Astrocyte (in vitro differentiated cells and primary cell): ENCODE measurements around the gene PKHD1. TPM values are rescaled to one million over a fixed set of nuclear protein-coding genes. Genes with fewer than 3 reads are reported as not detected.

Source experiments
- DNase-seq: peaks from one replicate; pipeline ENCODE4 v3.0.0-alpha.2; 2010; ENCODE audit warnings: low read depth
- FAIRE-seq: peaks from 2 replicates; lab custom pipeline; 2011; peaks lifted over from hg19 to GRCh38; lab: Jason Lieb, UNC
- H2AFZ ChIP-seq: 2 replicates; pipeline ENCODE4 v1.6.0; 2012; ENCODE audit warnings: low read depth, low read length, inconsistent platforms
- H3K27ac ChIP-seq: 2 replicates; pipeline ENCODE4 v1.5.1; 2011; ENCODE audit warnings: low read depth, low read length, inconsistent platforms
- H3K27me3 ChIP-seq: 2 replicates; pipeline ENCODE4 v1.6.0; 2011; ENCODE audit warnings: low read length, inconsistent platforms; ENCODE audit not compliant: insufficient read depth
- H3K36me3 ChIP-seq: 2 replicates; pipeline ENCODE4 v1.5.1; 2011; ENCODE audit warnings: low read length, inconsistent platforms; ENCODE audit not compliant: insufficient read depth
- H3K4me1 ChIP-seq: 2 replicates; pipeline ENCODE4 v1.5.1; 2011; ENCODE audit warnings: low read length, inconsistent platforms; ENCODE audit not compliant: insufficient read depth
- H3K4me2 ChIP-seq: 2 replicates; pipeline ENCODE4 v1.6.0; 2012; ENCODE audit warnings: low read length, inconsistent platforms
- H3K4me3 ChIP-seq: 2 replicates; pipeline ENCODE4 v1.5.1; 2011; ENCODE audit warnings: low read depth, mild to moderate bottlenecking, low read length, inconsistent platforms; ENCODE audit not compliant: insufficient read depth
- H3K79me2 ChIP-seq: 2 replicates; pipeline ENCODE4 v1.6.0; 2012; ENCODE audit warnings: mild to moderate bottlenecking, low read length, inconsistent platforms; ENCODE audit not compliant: insufficient read depth
- H3K9ac ChIP-seq: 2 replicates; pipeline ENCODE4 v1.6.0; 2012; ENCODE audit warnings: mild to moderate bottlenecking, low read length, inconsistent platforms
- H3K9me3 ChIP-seq: 2 replicates; pipeline ENCODE4 v1.5.1; 2012; ENCODE audit warnings: low read depth, mild to moderate bottlenecking, low read length, inconsistent platforms; ENCODE audit not compliant: insufficient read depth
- H4K20me1 ChIP-seq: 2 replicates; pipeline ENCODE4 v1.6.0; 2012; ENCODE audit warnings: low read length, inconsistent platforms; ENCODE audit not compliant: insufficient read depth
- H3K27ac Mint-ChIP-seq: one replicate; pipeline ENCODE4 v1.8.0; 2021; ENCODE audit warnings: mild to moderate bottlenecking, mixed read lengths; ENCODE audit not compliant: unreplicated experiment
- H3K27me3 Mint-ChIP-seq: one replicate; pipeline ENCODE4 v1.8.0; 2021; ENCODE audit warnings: low read depth, mixed read lengths; ENCODE audit not compliant: unreplicated experiment
- H3K36me3 Mint-ChIP-seq: one replicate; pipeline ENCODE4 v1.8.0; 2021; ENCODE audit warnings: low read depth, mixed read lengths; ENCODE audit not compliant: unreplicated experiment
- H3K4me1 Mint-ChIP-seq: one replicate; pipeline ENCODE4 v1.8.0; 2021; ENCODE audit warnings: low read depth, mixed read lengths; ENCODE audit not compliant: unreplicated experiment
- H3K4me3 Mint-ChIP-seq: one replicate; pipeline ENCODE4 v1.8.0; 2021; ENCODE audit warnings: mild to moderate bottlenecking, moderate library complexity, mixed read lengths; ENCODE audit not compliant: unreplicated experiment
- H3K9me3 Mint-ChIP-seq: one replicate; pipeline ENCODE4 v1.8.0; 2021; ENCODE audit warnings: mild to moderate bottlenecking, mixed read lengths; ENCODE audit not compliant: unreplicated experiment
- CTCF ChIP-seq: IDR thresholded peaks from 2 replicates; pipeline ENCODE4 v1.5.1; 2011; ENCODE audit warnings: low read depth, mild to moderate bottlenecking, inconsistent platforms, low read length, moderate library complexity; ENCODE audit not compliant: insufficient read depth
- EZH2 ChIP-seq: IDR thresholded peaks from 2 replicates; pipeline ENCODE4 v1.6.1; 2012; ENCODE audit warnings: mild to moderate bottlenecking, low read length, inconsistent platforms; ENCODE audit not compliant: insufficient read depth
- total RNA-seq: library from RNA; stranded (reverse); gene quantifications from 2 replicates; pipeline ENCODE4 v1.2.1, GENCODE V29; 2021

Gene PKHD1
- total RNA-seq, 1 donor from 2014 or later = 0.16 TPM

GRCh38 chr6:51753635-51754034 lies 333.8 kb downstream of the PKHD1 start:
- H3K27me3 Mint-ChIP-seq = no peaks in the 10 kb centered on the region
- Histone ChIP-seq H3K4me2 (no peak overlapping the region), H3K27me3 (no peaks in the 10 kb centered on the region), H3K4me1 (no peaks in the 10 kb centered on the region), H2AFZ (no peak overlapping the region), H3K36me3 (no peaks in the 10 kb centered on the region), H4K20me1 (no peaks in the 10 kb centered on the region), H3K4me3 (no peak overlapping the region), H3K27ac (no peak overlapping the region), H3K9ac (no peak overlapping the region), H3K9me3 (peaks cover 2% of the 10 kb centered on the region), H3K79me2 (no peaks in the 10 kb centered on the region)
- no peaks in the 10 kb centered on the region for H3K36me3 Mint-ChIP-seq
- no peaks in the 10 kb centered on the region for H3K9me3 Mint-ChIP-seq
- no peak overlapping the region for H3K4me3 Mint-ChIP-seq
- H3K27ac Mint-ChIP-seq = no peak overlapping the region
- TF ChIP-seq EZH2 (no peak), CTCF (no peak)
- H3K4me1 Mint-ChIP-seq = no peaks in the 10 kb centered on the region
- DNase-seq (no peak), FAIRE-seq (no peak)

GRCh38 chr6:51743999-51744398 lies 343.4 kb downstream of the PKHD1 start:
- no peaks in the 10 kb centered on the region for H3K4me1 Mint-ChIP-seq
- FAIRE-seq (no peak), DNase-seq (no peak)
- H3K36me3 ChIP-seq = no peaks in the 10 kb centered on the region
- peaks cover 3% of the 10 kb centered on the region for H3K9me3 ChIP-seq
- no peaks in the 10 kb centered on the region for H3K36me3 Mint-ChIP-seq
- H2AFZ ChIP-seq = no peak overlapping the region
- H3K79me2 ChIP-seq = no peaks in the 10 kb centered on the region
- peaks cover 2% of the 10 kb centered on the region for H3K27me3 Mint-ChIP-seq
- H3K4me3 ChIP-seq = no peak overlapping the region
- no peak overlapping the region for H3K4me3 Mint-ChIP-seq
- H3K9ac ChIP-seq = no peak overlapping the region
- no peaks in the 10 kb centered on the region for H3K27me3 ChIP-seq
- H4K20me1 ChIP-seq = no peaks in the 10 kb centered on the region
- H3K4me1 ChIP-seq = no peaks in the 10 kb centered on the region
- TF ChIP-seq EZH2 (no peak), CTCF (no peak)
- no peak overlapping the region for H3K4me2 ChIP-seq
- no peak overlapping the region for H3K27ac Mint-ChIP-seq
- no peaks in the 10 kb centered on the region for H3K9me3 Mint-ChIP-seq
- H3K27ac ChIP-seq = no peak overlapping the region

DNA sequence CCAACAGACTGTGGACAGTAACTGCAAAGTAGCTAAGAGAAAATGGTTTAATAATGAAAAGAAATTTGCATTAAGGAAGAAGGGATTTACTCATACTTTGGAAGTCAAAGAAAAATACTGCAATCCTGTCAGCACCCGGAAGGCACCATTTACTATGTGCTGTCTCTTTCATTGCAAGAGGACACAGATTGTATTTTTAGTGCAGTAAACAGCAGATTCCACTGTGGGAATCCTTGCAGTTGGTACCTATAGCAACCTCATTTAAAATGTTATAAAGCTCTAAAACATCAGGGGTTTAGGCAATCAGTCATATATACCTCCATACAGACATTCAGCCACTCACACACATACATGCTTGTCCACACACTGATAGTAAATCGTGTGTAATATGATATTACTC lies 346.8 kb downstream of the PKHD1 start:
- DNase-seq (no peak), FAIRE-seq (no peak)
- no peaks in the 10 kb centered on the region for H3K4me1 ChIP-seq
- H3K27me3 ChIP-seq = no peaks in the 10 kb centered on the region
- no peak overlapping the region for H3K9ac ChIP-seq
- no peak overlapping the region for H3K4me2 ChIP-seq
- no peak overlapping the region for H2AFZ ChIP-seq
- Mint-ChIP-seq H3K4me3 (no peak overlapping the region), H3K27me3 (peaks cover 2% of the 10 kb centered on the region), H3K27ac (no peak overlapping the region), H3K9me3 (no peaks in the 10 kb centered on the region), H3K36me3 (no peaks in the 10 kb centered on the region), H3K4me1 (no peaks in the 10 kb centered on the region)
- H3K9me3 ChIP-seq = peaks cover 3% of the 10 kb centered on the region
- no peaks in the 10 kb centered on the region for H3K79me2 ChIP-seq
- no peaks in the 10 kb centered on the region for H3K36me3 ChIP-seq
- H3K27ac ChIP-seq = no peak overlapping the region
- no peaks in the 10 kb centered on the region for H4K20me1 ChIP-seq
- no peak overlapping the region for H3K4me3 ChIP-seq
- TF ChIP-seq EZH2 = no peak
- no peak for TF ChIP-seq CTCF
